ENCODE measurements around the gene FKBP4.

Gene FKBP4

DNA sequence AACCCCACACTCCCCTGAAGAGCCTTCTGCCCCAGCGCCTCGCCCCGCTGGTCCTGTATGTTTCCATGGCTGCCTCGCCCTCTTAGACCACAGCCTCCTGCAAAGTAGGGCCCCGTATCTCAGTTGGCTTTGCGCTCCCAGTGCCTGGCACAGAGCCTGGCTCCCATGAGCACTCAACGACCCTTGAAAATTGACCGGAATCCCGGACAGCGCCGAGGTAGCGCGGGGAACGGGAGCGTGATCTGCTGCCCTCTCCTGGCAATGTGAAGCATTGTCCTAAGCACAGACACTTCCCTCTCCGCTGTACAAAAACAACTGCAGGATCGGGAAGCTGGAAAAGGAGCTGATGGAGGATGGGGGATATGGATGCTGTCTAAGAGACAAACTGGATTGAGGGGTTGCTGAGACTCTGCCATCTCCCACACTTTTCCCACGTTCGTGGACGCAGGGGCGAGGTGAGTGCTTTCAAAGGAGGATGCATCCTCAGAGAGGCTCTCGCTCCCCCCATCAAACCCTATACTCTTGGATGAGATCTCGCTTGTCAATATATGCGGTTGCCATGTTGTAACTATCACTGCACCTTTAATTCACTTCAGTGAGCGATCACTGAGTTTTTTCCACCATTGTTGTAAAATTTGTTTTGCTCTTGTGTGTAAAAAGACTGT lies 10.7 kb upstream of the FKBP4 start:
- DNase-seq = peak; percentile 21 to 42

DNA sequence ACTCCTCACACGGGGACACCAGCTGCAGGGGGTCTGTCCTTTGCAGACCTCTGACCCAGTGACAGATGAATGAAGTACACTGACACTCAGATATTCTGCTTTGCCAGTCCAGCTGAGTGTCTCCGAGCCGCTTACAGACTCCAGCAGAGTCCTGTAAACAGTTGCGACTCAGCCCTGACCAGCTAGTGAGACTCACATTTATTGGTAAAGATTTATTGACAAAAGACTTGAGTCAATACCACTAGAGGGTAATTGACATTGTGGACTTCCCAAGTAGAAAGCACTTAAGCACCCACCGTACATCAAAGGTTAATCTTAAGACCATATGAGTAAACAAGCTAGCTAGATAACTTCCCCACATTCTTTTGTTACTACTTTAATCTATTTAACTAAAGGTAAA lies 9.8 kb upstream of the FKBP4 start:
- DNase-seq = no peak

GRCh38 chr12:2791089-2791488 lies 3.7 kb upstream of the FKBP4 start:
- no peak for DNase-seq

- DNase-seq = no peak
Measured at GRCh38 chr12:2792671-2793500, 1.9 kb upstream of the FKBP4 start.

- DNase-seq = no peak
Measured at GRCh38 chr12:2793561-2793960, 1.2 kb upstream of the FKBP4 start.

DNA sequence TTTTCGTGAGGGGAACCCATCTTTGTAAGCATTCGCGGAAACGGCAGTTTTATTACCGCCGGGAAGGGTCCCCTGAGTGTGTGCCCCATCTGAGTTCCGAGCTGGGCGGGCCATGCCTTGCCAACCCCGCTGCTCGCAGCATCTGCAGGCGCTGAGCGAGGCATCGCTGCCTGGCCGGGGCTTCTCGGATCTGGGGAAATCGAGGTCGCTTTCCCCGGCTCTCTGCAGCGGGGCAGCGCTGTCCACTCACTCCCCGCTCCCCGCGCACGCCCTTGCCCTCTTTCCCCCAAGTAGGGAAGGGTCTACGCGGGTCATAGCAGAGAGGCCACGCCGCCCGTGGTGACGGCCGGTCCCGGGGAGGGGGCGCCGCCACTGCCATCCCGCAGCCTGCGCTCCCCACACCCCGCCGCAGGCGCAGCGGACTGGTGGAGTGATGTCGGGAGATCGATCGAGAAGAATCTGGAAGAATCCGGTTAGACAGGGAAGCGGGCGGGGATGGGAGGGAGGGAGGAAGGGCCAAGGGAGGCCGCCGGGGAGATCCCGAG lies 507 bp upstream of the FKBP4 start:
- DNase-seq = peak; percentile 11 to 20

GRCh38 chr12:2795291-2796186 lies 769 bp downstream of the FKBP4 start:
- DNase-seq = peak; percentile 76 to 78

GRCh38 chr12:2796187-2796666 lies 1.5 kb downstream of the FKBP4 start:
- DNase-seq = no peak

- no peak for DNase-seq
Measured at GRCh38 chr12:2797721-2798418, 3.1 kb downstream of the FKBP4 start.

DNA sequence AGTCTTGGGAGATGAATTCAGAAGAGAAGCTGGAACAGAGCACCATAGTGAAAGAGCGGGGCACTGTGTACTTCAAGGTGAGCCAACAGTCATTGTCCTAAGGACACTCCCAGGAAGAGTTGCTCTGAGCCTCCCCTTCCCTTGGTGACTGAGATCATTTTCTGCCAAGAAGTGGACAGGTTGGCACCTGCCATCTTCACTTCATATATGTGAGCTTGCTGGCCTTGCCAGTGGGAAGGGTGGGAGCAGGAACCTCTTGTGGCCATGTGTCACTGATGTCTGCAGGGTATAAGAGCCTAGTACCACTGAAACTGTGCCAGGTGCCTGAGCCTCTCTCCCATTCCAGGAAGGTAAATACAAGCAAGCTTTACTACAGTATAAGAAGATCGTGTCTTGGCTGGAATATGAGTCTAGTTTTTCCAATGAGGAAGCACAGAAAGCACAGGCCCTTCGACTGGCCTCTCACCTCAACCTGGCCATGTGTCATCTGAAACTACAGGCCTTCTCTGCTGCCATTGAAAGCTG lies 5.3 kb downstream of the FKBP4 start:
- DNase-seq = no peak

GRCh38 chr12:2801044-2801783 lies 6.4 kb downstream of the FKBP4 start:
- no peak for DNase-seq

GRCh38 chr12:2803635-2804392 lies 9.0 kb downstream of the FKBP4 start:
- DNase-seq = no peak

GRCh38 chr12:2804393-2805142 lies 9.8 kb downstream of the FKBP4 start:
- no peak for DNase-seq

DNA sequence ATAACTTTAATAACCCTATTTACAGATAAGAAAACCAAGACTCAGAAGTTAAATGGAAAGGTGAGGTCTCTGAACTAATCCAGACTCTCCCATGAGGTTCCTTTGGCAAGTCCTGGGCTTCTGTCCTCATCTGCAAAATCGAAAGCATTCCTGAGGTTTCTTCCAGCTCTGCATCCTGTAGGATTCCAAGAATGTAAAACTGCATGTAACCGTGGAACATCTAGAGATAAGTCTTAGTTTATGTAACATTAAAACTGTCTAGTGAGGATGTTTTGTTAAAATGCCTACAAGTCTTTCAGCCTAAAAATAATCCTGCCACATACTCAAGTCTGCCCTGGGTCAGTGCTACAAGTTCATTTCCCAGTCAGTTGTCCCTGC lies 10.4 kb downstream of the FKBP4 start:
- DNase-seq = no peak

DNA sequence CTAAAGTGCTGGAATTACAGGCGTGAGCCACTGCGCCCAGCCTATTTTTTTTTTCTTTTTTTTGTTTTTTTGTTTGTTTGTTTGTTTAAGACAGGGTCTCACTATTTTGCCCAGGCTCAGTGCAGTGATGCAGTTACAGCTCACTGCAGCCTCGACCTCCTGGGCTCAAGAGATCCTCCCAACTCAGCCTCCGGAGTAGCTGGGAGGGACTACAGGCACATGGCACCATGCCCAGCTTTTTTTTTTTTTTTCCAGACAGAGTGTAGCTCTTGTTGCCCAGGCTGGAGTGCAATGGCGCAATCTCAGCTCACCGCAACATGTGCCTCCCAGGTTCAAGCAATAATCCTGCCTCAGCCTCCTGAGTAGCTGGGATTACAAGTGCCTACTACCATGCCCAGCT lies 11.9 kb downstream of the FKBP4 start:
- DNase-seq = no peak

- no peak for DNase-seq
Measured at GRCh38 chr12:2811801-2812200, 17.0 kb downstream of the FKBP4 start.

GRCh38 chr12:2812290-2813213 lies 17.8 kb downstream of the FKBP4 start, which contains the start of gene ITFG2:
Gene ITFG2, plus strand, starts transcription at chr12:2812668. Its CDS starts 93 bp downstream, at chr12:2812761.
- DNase-seq = peak; percentile 95 to 96
